Lower lobe of right lung (tissue), 2 donors: ENCODE measurements around the gene HAT1. TPM values are rescaled to one million over a fixed set of nuclear protein-coding genes. Genes with fewer than 3 reads are reported as not detected.
"Not testable (repeated sequence)": the region's sequence is repeated elsewhere in the genome, so short reads cannot be mapped to it uniquely, and the experiment has no call there.

Experiments
- ATAC-seq, 2 donors: fragments of 200-7000 bp; cut with Tn5 transposase; one replicate each; pipeline ENCODE4 v1.9.1; 2020 to 2022; ENCODE audit warnings: mild to moderate bottlenecking in 2 of 2, moderate library complexity in 2 of 2
- DNase-seq: peaks from one replicate; pipeline ENCODE4 v3.0.0-alpha.2; 2020
- H3K27ac ChIP-seq: fragments of 200-600 bp; one replicate; pipeline ENCODE4 v1.8.0; 2022
- H3K27me3 ChIP-seq: fragments of 200-600 bp; one replicate; pipeline ENCODE4 v1.8.0; 2022; ENCODE audit warnings: low read depth
- H3K36me3 ChIP-seq: fragments of 200-600 bp; one replicate; pipeline ENCODE4 v1.8.0; 2022; ENCODE audit warnings: mild to moderate bottlenecking
- H3K4me1 ChIP-seq: fragments of 200-600 bp; one replicate; pipeline ENCODE4 v1.8.0; 2022
- H3K4me3 ChIP-seq: fragments of 200-600 bp; one replicate; pipeline ENCODE4 v1.8.0; 2022; ENCODE audit warnings: mild to moderate bottlenecking
- H3K9me3 ChIP-seq: fragments of 200-600 bp; one replicate; pipeline ENCODE4 v1.8.0; 2022
- intact Hi-C: fragments of 100-400 bp; cut with DNase I; formaldehyde crosslinking; loops from one replicate; pipeline ENCODE4 v1.11.0; 2022
- total RNA-seq: library from RNA; stranded (reverse); fragmentation: NEBNext Ultra II Directional; extraction: Animal tissue kit (Norgen Biotek cat#: 25700); gene quantifications from one replicate; pipeline ENCODE4 v1.2.1, GENCODE V29; 2021
- TF ChIP-seq, protein P1 (sequence below): fragments of 200-600 bp; IDR thresholded peaks from one replicate; pipeline ENCODE4 v1.8.0; 2022; ENCODE audit warnings: antibody characterized with exemption, mild to moderate bottlenecking
- donor health status: DM: no; HTN: yes; CAD: no; lungs with severe emphysema.

Gene HAT1
- total RNA-seq, 1 donor from 2014 or later, result 26.5 TPM

DNA sequence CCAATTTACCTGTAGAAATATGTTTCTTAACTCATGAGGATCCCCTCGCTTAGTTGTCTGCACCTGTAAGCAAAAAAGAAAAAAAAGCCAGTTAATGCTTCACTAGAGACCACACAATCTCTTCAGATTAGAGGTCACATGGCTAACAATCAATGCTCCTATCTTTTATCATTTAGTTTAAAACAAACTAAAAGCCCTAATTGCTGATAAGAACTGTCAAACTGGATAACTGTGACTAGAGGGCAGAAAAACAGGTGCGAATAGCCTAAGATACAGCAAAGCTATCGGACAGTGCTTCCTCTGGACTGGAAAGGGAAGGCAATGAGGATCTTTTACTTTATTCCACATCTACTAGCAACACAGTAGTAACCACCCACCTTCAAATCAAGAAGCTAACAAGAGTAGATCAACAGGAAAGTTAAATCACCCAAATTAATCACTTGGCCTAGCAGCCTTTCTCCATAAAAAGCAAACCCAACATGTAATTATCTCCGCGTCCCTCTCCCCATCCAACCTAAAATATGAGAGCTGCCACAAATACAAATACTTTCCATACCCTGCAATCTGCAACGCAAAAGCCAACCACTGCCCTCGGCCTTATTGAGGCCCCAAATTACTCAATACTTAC is 29.0 kb upstream of the HAT1 start:
- ATAC-seq, result no peak
- peak overlapping the region; percentile 85 for H3K27ac ChIP-seq

DNA sequence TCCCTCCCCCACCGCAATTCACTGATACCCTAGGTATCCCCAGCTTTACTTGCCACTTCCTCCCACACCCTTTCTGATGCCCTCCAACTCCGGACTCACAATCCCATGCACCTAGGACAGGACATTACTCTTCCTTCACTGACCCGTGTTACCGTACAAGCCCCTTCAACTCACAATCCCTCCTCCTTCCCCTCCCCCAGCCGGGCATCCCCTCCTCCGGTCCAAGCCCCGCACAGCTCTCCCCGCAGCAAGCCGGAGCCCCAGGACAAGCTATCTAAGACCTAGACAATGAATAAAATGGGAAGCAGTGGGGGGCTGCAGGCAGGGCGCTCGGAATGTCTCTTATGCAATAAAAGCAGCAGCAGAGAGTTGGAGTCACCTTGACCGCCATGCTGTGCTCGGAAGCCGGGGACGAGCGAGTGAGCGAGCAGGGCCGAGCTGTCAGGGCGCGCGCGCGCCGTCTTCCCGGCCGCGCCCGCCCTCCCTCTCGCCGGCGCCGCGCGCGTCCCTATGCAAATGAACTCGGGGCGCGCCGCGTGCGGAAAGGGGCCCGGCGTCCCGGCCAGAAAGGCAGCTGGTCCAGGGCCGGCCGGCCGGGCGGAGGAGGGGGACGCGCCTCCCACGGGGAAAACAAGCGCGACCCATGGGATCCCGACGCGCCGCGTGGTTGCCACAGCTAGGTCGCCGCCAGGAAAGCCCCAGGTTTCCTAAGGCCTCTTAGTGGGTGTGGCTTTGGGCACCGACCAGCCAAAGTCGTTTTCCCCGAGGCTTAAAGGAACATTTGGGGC is 28.2 kb upstream of the HAT1 start, which contains the start of gene SLC25A12:
Gene SLC25A12 (minus strand): TSS at position 421 of the 788 bp plus-strand sequence. CDS start 30 bp downstream, at position 391.
- H3K9me3 ChIP-seq, result no peaks in the 10 kb centered on the region
- DNase-seq, result peak; percentile 90
- intact Hi-C loops, result no loop called here
- peaks cover 14% of the 10 kb centered on the region for H3K4me1 ChIP-seq
- no peaks in the 10 kb centered on the region for H3K27me3 ChIP-seq
- TF ChIP-seq, protein P1, sequence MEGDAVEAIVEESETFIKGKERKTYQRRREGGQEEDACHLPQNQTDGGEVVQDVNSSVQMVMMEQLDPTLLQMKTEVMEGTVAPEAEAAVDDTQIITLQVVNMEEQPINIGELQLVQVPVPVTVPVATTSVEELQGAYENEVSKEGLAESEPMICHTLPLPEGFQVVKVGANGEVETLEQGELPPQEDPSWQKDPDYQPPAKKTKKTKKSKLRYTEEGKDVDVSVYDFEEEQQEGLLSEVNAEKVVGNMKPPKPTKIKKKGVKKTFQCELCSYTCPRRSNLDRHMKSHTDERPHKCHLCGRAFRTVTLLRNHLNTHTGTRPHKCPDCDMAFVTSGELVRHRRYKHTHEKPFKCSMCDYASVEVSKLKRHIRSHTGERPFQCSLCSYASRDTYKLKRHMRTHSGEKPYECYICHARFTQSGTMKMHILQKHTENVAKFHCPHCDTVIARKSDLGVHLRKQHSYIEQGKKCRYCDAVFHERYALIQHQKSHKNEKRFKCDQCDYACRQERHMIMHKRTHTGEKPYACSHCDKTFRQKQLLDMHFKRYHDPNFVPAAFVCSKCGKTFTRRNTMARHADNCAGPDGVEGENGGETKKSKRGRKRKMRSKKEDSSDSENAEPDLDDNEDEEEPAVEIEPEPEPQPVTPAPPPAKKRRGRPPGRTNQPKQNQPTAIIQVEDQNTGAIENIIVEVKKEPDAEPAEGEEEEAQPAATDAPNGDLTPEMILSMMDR, result no peak
- peak within 1 kb of the TSS; percentile 85 for H3K27ac ChIP-seq
- peak within 1 kb of the TSS; percentile 91 for H3K4me3 ChIP-seq
- H3K36me3 ChIP-seq, result peaks cover 7% of the 10 kb centered on the region
- peak; percentile 98 to 99 for ATAC-seq

More for the DNA sequence above, 29.0 kb upstream of the HAT1 start:
- no peaks in the 10 kb centered on the region for H3K27me3 ChIP-seq
- no peaks in the 10 kb centered on the region for H3K9me3 ChIP-seq
- intact Hi-C loops, result no loop called here
- peaks cover 14% of the 10 kb centered on the region for H3K4me1 ChIP-seq
- H3K4me3 ChIP-seq, result peak overlapping the region; percentile 91
- DNase-seq, result no peak
- TF ChIP-seq, protein P1, result no peak
- peaks cover 7% of the 10 kb centered on the region for H3K36me3 ChIP-seq

GRCh38 chr2:171894612-171894947 is 27.7 kb upstream of the HAT1 start:
- intact Hi-C loops, result no loop called here
- TF ChIP-seq, protein P1, result no peak
- ATAC-seq (no peak), DNase-seq (no peak)
- H3K36me3 ChIP-seq, result peaks cover 7% of the 10 kb centered on the region
- H3K4me3 ChIP-seq, result peak overlapping the region; percentile 91
- no peaks in the 10 kb centered on the region for H3K27me3 ChIP-seq
- H3K27ac ChIP-seq, result peak overlapping the region; percentile 85
- peaks cover 14% of the 10 kb centered on the region for H3K4me1 ChIP-seq
- no peaks in the 10 kb centered on the region for H3K9me3 ChIP-seq

DNA sequence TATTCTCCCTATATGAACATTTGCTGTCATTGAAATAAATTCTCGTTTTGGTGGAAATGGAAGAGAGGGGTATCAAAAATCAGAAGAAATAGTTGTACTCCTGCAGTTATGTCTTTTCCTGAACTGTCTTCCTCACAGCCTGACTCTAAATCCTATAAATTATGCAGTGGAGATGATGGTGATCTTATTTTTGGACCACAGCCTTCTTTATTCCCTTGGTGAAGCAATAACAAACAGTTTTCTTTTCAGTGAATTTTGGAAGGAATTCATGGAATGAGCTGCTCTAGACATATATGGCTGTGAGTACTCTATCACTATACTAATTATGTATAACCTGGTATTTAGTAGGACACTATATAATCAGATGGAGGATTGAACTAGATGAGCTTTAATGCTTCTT is 26.5 kb upstream of the HAT1 start:
- intact Hi-C loops, result no loop called here
- Histone ChIP-seq H3K27ac (no peak overlapping the region), H3K9me3 (no peaks in the 10 kb centered on the region), H3K4me3 (no peak overlapping the region), H3K4me1 (peaks cover 14% of the 10 kb centered on the region), H3K36me3 (peaks cover under 1% of the 10 kb centered on the region), H3K27me3 (no peaks in the 10 kb centered on the region)
- ATAC-seq, result no peak
- no peak for DNase-seq
- TF ChIP-seq, protein P1, result no peak

GRCh38 chr2:171899623-171900282 is 22.5 kb upstream of the HAT1 start:
- H3K27me3 ChIP-seq, H3K27ac ChIP-seq, H3K9me3 ChIP-seq, intact Hi-C loops, ATAC-seq, H3K4me1 ChIP-seq, H3K4me3 ChIP-seq, DNase-seq, H3K36me3 ChIP-seq: not testable (repeated sequence)
